Ecto neural progenitor cell (in vitro differentiated cells): ENCODE results near the gene ARHGAP42.
"Not testable (repeated sequence)": the region's sequence is repeated elsewhere in the genome, so short reads cannot be mapped to it uniquely, and the experiment has no call there.

ENCODE experiments used
- DNase-seq: peaks from one replicate; pipeline ENCODE4 v3.0.0-alpha.2; 2018; ENCODE audit warnings: low spot score

ARHGAP42 gene, protein sequence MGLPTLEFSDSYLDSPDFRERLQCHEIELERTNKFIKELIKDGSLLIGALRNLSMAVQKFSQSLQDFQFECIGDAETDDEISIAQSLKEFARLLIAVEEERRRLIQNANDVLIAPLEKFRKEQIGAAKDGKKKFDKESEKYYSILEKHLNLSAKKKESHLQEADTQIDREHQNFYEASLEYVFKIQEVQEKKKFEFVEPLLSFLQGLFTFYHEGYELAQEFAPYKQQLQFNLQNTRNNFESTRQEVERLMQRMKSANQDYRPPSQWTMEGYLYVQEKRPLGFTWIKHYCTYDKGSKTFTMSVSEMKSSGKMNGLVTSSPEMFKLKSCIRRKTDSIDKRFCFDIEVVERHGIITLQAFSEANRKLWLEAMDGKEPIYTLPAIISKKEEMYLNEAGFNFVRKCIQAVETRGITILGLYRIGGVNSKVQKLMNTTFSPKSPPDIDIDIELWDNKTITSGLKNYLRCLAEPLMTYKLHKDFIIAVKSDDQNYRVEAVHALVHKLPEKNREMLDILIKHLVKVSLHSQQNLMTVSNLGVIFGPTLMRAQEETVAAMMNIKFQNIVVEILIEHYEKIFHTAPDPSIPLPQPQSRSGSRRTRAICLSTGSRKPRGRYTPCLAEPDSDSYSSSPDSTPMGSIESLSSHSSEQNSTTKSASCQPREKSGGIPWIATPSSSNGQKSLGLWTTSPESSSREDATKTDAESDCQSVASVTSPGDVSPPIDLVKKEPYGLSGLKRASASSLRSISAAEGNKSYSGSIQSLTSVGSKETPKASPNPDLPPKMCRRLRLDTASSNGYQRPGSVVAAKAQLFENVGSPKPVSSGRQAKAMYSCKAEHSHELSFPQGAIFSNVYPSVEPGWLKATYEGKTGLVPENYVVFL

GRCh38 chr11:100687054-100687629 lies at the start of gene ARHGAP42:
Gene ARHGAP42 (plus strand): TSS chr11:100687288. CDS start chr11:100687679, 391 bp downstream.
- peak; percentile 86 for DNase-seq

DNA sequence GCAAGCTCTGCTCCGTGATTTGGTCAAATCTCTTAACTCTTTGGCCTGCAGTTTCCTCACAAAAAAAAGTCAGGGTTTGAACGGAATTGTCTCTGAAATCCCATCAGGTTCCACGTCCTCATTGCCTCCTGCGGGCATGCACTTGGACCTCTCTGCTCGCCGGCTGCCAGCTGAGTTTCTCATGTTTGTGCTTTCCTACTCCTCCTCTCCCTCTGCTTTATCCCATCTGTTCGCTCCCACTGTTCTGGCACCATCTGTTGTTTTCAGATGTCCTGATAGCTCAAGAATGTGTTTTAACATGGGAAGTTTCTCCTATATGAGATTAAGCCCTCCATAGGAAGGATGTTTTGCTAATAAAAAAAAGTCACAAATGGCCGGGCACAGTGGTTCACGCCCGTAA lies 49.4 kb upstream of the ARHGAP42 start:
- DNase-seq = no peak

GRCh38 chr11:100638648-100639047 lies 48.4 kb upstream of the ARHGAP42 start:
- DNase-seq = no peak

- DNase-seq = no peak
Observed at GRCh38 chr11:100639140-100639539, 47.9 kb upstream of the ARHGAP42 start.

DNA sequence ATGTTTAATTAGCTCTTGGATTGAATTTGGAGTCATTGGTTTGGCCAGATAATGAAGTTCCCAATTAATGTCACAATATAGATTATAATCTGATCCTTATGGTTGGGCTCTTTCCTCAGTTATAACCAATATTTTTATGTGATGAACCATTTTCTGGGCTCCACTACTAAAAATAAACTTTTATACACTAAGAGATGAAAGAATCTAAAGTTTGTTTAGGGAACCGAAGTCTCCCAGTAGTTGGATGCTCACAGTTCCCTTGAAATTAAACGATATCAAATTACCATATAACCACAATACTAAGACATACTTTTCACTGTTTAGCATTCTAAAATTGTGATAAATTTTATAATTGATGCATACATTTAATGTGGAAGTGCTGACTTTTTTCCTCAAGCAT lies 47.0 kb upstream of the ARHGAP42 start:
- DNase-seq = no peak

DNA sequence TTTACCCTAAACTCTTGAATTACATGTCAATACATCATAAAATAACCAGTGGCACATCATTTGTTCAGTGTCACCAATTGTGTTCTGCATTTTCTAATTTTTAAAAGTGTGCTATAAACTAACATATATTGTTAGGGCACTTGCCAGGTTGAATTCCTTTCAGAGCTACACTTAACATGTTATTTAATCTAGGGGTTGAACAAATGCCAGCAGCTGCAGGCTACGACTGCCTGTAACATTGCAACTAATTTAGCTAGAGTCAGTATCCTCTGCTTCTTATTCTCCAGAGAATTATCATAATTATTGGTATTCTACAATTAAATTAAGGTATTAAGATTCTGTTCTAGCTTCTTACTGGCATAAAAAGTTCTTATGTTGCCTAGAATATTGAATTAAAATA lies 46.4 kb upstream of the ARHGAP42 start:
- DNase-seq = no peak

GRCh38 chr11:100641456-100641855 lies 45.6 kb upstream of the ARHGAP42 start:
- no peak for DNase-seq

DNA sequence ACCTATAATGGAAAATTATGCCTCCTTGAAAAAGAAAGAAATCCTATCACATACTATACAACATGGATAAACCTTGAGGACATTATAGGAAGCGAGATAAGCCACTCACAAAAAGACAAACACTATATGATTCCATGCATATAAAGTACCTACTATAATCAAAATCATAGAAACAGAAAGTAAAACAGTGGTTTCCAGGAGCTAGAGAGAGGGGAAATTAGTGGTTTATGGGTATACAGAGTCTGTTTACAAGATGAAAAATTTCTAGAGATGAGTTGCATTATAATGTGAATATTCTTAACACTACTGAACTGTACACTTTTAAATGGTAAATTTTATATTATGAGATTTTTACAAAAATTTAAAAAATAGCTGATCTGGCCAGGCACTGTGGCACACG lies 40.5 kb upstream of the ARHGAP42 start:
- DNase-seq = no peak

DNA sequence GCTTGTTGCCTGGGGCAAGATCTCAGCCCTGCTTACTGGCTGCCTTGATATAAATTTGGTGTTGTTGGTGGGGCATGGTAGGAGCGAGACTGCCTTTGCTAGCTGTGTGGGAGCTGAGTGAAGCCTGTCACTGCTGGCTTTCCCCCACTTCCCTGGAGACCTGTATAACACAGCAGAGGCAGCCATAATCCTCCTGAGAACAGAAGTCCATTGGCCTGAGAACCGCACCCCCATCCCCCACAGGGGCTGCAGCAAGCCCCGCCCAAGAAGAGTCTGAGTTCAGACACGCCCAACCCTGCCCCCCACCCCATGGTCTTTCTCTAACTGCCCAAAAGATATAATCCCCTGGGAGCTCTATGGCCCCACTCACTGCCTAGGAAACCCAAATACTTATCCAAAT lies 39.2 kb upstream of the ARHGAP42 start:
- DNase-seq = peak; percentile 51

DNA sequence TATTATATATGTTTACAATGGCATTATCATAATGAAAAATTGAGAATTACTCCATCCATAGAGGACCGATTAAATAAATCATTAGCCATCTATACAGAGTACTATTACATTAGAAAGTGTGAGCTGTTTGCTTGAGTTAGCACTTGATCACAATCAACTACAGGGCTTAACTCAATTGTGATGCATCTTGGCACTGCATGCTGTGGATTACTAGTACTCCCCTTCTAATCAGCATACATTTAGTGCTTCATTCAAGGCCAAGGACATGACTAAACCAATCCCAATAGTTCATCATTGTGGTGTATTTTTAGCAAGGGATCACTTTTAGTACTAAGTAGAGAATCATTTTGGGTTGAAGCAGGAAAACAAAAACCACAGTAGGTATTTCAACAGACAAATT lies 23.5 kb upstream of the ARHGAP42 start:
- DNase-seq = no peak

DNA sequence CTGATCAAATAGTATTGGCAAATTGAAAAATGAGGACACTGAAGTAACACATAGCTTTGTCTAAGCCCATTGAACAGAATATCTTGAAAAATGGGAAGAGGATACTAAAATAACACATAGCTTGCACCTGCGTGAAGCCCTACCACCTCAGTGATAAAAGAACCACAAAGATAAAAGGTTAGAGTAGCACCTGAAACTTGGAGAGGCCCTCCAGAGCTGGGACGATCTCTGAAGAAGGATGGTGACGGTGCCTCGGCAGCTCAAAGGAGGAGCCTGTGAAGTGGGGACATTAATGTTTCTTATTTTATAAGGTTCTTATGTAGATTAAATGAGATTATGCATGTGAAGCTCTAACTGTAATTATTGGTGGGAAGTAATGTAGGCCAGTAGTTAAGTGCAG lies 23.1 kb upstream of the ARHGAP42 start:
- no peak for DNase-seq

- not testable (repeated sequence) for DNase-seq
Observed at GRCh38 chr11:100666816-100667215, 20.3 kb upstream of the ARHGAP42 start.

DNA sequence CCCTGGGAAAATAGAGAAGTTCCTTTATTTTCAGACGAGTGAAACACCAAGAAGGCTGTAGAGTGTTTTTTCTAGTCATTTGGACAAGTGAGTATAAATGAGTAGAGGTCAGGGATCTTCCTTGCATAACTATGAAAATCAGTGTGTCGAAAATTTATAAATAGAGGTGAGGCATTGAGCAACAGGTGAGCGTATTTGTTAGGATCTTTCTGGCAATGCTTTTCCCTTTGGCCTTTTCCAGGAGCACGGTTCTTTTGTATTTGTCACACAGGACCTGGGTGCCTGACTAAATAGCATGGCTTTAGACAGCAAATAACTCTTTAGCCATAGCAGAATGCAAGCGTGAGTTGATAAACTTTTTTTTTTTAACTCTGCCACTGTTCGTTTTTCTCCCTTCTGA lies 19.6 kb upstream of the ARHGAP42 start:
- no peak for DNase-seq

DNA sequence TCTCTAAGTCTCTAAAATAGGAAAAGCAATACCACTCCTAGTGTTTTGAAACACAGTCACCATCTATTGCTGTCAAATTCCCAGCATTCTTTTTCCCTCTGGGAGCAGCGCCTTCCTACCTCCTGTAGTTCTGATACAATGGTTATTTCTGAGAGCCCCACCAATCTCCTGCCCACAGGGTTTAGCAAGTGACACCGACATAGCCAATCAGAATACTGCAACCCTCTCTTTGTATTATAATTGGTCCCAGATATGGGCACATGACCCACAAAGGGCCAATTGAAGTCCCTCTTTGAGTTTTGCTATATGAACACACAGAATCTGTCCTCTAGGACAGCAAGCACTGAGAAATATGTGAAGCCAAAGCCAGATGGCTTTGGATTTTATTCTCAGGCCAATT lies 16.9 kb upstream of the ARHGAP42 start:
- DNase-seq = no peak

DNA sequence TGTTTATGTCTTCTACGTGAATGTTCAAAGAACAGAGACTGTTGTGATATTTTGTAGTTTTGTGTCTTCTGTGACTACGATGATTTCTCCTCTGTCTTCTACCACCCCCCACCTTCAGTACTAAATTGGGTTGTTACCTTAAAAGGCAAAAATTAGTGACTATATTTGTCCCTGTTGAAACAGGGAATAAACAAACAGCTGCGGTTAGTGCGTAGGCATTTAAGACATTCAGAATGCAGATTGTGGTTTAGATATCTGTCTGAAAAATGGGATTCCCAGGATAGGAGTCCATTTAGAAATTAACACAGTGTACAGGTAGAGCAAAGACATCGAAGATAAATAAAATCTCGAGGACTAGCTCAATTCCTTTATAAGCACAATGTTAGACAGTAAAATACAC lies 15.6 kb upstream of the ARHGAP42 start:
- no peak for DNase-seq

- DNase-seq = no peak
Observed at GRCh38 chr11:100672498-100673033, 14.5 kb upstream of the ARHGAP42 start.

DNA sequence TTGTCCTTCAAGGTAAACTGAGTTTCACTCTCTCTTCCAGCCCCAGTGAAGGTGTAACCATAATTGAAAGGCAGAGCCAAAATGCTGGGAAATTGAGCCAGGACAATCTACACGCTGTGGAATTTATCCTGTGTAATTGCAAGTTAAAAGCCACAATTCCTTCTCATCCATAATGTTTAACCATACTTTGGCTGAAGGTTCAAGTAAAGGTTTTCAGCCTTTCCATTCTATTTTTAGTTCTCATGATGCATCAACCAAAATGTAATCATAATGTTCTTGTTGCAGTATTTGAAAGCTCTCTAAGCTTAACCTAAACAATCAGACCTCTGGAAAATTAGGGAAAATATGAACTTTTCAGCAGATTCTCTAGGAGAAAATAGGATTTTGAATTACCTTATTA lies 14.0 kb upstream of the ARHGAP42 start:
- no peak for DNase-seq

GRCh38 chr11:100674212-100674611 lies 12.9 kb upstream of the ARHGAP42 start:
- no peak for DNase-seq

DNA sequence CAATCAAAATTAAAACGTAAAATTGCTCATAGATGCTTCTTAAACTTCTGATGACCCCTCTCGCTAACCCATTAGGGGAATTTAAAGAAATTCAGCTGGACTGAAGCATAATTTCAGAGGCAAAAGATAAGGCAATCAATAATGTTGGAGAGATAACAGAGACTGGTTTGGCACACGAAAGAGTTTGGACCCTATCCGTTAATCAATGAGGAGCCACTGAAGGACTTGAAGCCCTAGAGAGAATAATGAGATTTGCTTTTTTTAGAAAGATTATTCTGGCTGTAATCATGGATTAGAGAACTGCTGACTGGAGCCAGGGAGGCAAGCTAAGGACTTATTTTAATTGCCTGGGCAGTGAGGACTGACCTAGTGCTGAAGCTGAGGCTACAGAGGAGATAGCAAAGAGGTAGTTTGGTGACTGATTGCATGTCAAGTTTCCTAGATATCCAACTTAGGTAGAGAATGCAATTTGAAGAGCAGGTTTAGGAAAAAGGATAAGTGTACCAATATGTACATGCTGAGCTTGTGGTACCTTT lies 11.9 kb upstream of the ARHGAP42 start:
- no peak for DNase-seq

DNA sequence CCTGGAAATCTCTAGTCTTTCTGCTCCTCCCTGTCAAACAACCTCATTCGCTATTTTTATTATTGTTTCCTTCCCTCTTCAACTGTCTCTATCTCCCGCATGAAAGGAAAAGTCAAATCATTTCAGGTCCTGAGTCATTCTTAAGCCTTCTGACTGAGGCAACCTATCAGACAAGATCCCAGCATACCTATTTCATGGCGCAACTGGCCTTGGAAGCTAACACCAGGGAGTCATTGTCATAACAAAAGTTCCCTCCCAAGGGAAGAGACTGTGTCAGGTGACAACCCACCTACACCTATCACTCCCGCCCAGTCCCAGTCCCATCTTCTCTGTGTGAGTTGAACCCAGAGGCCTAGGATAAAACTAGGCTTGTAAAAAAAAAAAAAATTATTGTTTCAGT lies 10.2 kb upstream of the ARHGAP42 start:
- no peak for DNase-seq

DNA sequence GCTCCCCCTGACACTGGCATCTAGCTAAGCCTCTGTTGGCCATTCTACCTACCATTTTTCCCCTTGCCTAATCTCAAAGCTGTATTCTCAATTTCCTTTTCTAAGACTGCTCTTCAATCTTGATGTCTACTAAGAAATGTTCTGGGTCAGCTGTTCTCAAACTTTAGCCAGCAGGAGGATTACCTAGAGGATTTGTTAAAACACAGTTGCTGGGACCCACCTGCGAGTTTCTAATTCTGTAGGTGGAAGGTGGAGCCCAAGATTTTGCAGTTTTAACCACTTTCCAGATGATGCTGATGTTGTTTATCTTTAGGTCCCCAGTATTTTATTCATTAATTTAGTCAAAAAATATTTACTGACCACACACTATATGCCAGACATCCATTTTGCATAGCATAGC lies 9.3 kb upstream of the ARHGAP42 start:
- no peak for DNase-seq

- DNase-seq = no peak
Observed at GRCh38 chr11:100680070-100680469, 7.0 kb upstream of the ARHGAP42 start.
